Spleen (tissue), 11 donors: ENCODE results near the gene RBM38. TPM values are rescaled to one million over a fixed set of nuclear protein-coding genes. Genes with fewer than 3 reads are reported as not detected.
A peak's percentile ranks its signal among the peaks of the same experiment; 100 is the strongest.

Experiments
- DNase-seq: peaks from one replicate; pipeline ENCODE4 v3.0.0-alpha.2; 2020
- H3K27ac ChIP-seq, 8 donors: fragments of 200-600 bp; sonication (generic) in 7 of 8; 1 replicate in 4 of 8; 2 replicates in 4 of 8; pipeline versions ENCODE4 v1.5.0 to v1.8.0; 2016 to 2021; ENCODE audit warnings: inconsistent platforms in 4 of 8, mild to moderate bottlenecking in 4 of 8, moderate library complexity in 1 of 8
- H3K27me3 ChIP-seq, 7 donors: fragments of 200-600 bp; sonication (generic) in 6 of 7; replicated peaks in 1 of 7; 1 replicate in 4 of 7; 2 replicates in 3 of 7; pipeline versions ENCODE4 v1.5.0 to v1.8.0; 2016 to 2021; ENCODE audit warnings: inconsistent platforms in 3 of 7, mild to moderate bottlenecking in 1 of 7
- H3K36me3 ChIP-seq, 6 donors: fragments of 200-600 bp; sonication (generic) in 5 of 6; 1 replicate in 4 of 6; 2 replicates in 2 of 6; pipeline versions ENCODE4 v1.5.0 to v1.8.0; 2016 to 2021; ENCODE audit warnings: inconsistent platforms in 2 of 6
- H3K4me1 ChIP-seq, 6 donors: fragments of 200-600 bp; sonication (generic) in 5 of 6; 1 replicate in 3 of 6; 2 replicates in 3 of 6; pipeline versions ENCODE4 v1.5.0 to v1.8.0; 2016 to 2021; ENCODE audit warnings: inconsistent platforms in 3 of 6
- H3K4me3 ChIP-seq, 8 donors: fragments of 200-600 bp; sonication (generic) in 7 of 8; 1 replicate in 4 of 8; 2 replicates in 4 of 8; pipeline versions ENCODE4 v1.5.0 to v1.8.0; 2016 to 2021; ENCODE audit warnings: inconsistent platforms in 4 of 8, mild to moderate bottlenecking in 4 of 8, moderate library complexity in 2 of 8
- H3K9me3 ChIP-seq, 8 donors: fragments of 200-600 bp; sonication (generic) in 7 of 8; 1 replicate in 4 of 8; 2 replicates in 4 of 8; pipeline versions ENCODE4 v1.5.0 to v1.8.0; 2016 to 2021; ENCODE audit warnings: inconsistent platforms in 4 of 8
- POLR2A ChIP-seq, 3 donors: fragments of 450-650 bp; IDR thresholded peaks; one replicate each; pipeline ENCODE4 v1.5.1; 2017; ENCODE audit warnings: antibody characterized with exemption in 3 of 3, mild to moderate bottlenecking in 1 of 3
- POLR2AphosphoS5 ChIP-seq, 3 donors: sonication (generic); formaldehyde crosslinking; IDR thresholded peaks; one replicate each; pipeline ENCODE4 v1.5.1; 2017; ENCODE audit warnings: antibody characterized with exemption in 3 of 3
- WGBS, 5 donors: extraction: QIAGEN DNeasy Blood & Tissue Kit in 3 of 5; methylation state at CpG; one replicate each; pipeline versions ENCODE4 v1.1.5 to v1.1.7; 2013 to 2018; 5-methylcytosine and 5-hydroxymethylcytosine counted together
- intact Hi-C: fragments of 100-400 bp; cut with DNase I; formaldehyde crosslinking; loops from one replicate; pipeline ENCODE4 v1.15.0; 2023; ENCODE audit warnings: low total_unique reads
- polyA plus RNA-seq, 3 donors: library from polyadenylated mRNA; stranded (reverse); fragments of 200-250 nt; gene quantifications; one replicate each; pipeline ENCODE4 v1.2.1, GENCODE V29; 2013
- total RNA-seq, 7 donors: library from RNA; depleted of rRNA in 3 of 7; stranded (reverse); fragments of >200 nt in 3 of 7; fragmentation: NEBNext Ultra II Directional in 4 of 7; extraction: Animal tissue kit (Norgen Biotek cat#: 25700) in 4 of 7; gene quantifications; one replicate each; pipeline versions ENCODE4 v1.1.0 to v1.2.1, GENCODE V29; 2016 to 2021
- TF ChIP-seq, protein P1 (sequence below), 11 experiments: fragments of 200-600 bp in 7 of 11; fragments of 450-650 bp in 4 of 11; sonication (generic) in 4 of 11; IDR thresholded peaks in 8 of 11; conservative IDR thresholded peaks in 3 of 11; 1 replicate in 7 of 11; 2 replicates in 4 of 11; pipeline versions ENCODE4 v1.4.0 to v1.8.0; 2016 to 2021; ENCODE audit warnings: antibody characterized with exemption in 11 of 11, inconsistent platforms in 4 of 11, mild to moderate bottlenecking in 1 of 11
- donor health status: healthy with polysubstance abuse.
- donor health status: DM: no; HTN: no; CAD: no; lungs with moderate emphysema.
- donor health status: DM: no; HTN: no; CAD: no.
- donor health status: Bipolar disorder and iron deficiency.
- donor health status: healthy.
- donor health status: DM: no; HTN: no; CAD: no.
- donor health status: DM: yes; HTN: yes; CAD: no.

The RBM38 gene
- total and polyA plus RNA-seq, 10 donors, result 48.6 to 120 (median 65.8) TPM

DNA sequence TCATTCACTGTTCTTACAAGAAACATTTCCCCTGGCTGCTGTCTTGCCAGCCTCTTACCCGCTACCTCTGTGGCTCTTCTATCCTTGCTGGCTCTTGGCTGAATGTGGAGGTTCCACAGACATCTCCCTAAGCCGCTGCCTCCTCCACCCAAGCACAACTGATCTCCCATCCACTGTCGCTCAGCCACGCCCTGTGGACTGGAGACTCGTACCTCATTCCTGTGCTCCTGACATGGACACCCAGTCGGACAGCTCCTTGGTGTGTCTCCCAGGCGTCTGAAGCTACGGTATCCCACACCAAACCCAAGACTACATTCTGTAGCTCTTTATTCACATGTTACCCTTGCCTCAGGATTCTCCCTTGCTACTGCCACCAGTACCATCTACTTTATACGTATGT is 20.9 kb upstream of the RBM38 start:
- intact Hi-C loops, result no loop called here
- H3K9me3 ChIP-seq, result no peaks in the 10 kb centered on the region
- TF ChIP-seq POLR2A (IDR thresholded peaks at IDR 0.05), result no peak
- TF ChIP-seq, protein P1, sequence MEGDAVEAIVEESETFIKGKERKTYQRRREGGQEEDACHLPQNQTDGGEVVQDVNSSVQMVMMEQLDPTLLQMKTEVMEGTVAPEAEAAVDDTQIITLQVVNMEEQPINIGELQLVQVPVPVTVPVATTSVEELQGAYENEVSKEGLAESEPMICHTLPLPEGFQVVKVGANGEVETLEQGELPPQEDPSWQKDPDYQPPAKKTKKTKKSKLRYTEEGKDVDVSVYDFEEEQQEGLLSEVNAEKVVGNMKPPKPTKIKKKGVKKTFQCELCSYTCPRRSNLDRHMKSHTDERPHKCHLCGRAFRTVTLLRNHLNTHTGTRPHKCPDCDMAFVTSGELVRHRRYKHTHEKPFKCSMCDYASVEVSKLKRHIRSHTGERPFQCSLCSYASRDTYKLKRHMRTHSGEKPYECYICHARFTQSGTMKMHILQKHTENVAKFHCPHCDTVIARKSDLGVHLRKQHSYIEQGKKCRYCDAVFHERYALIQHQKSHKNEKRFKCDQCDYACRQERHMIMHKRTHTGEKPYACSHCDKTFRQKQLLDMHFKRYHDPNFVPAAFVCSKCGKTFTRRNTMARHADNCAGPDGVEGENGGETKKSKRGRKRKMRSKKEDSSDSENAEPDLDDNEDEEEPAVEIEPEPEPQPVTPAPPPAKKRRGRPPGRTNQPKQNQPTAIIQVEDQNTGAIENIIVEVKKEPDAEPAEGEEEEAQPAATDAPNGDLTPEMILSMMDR (IDR thresholded peaks at IDR 0.05 in 8 of 11, conservative IDR thresholded peaks at IDR 0.05 in 3 of 11), result no peak
- TF ChIP-seq POLR2AphosphoS5 (IDR thresholded peaks at IDR 0.05), result no peak
- no peak overlapping the region for H3K4me3 ChIP-seq
- H3K27me3 ChIP-seq, result no peaks in the 10 kb centered on the region
- DNase-seq, result no peak
- H3K4me1 ChIP-seq, result peaks cover 0 to 38% (median 19%) of the 10 kb centered on the region in 6 donors
- WGBS, 5 donors, result 94 to 100% (median 97%) methylated on average over 9 of the region's 9 CpGs
- H3K27ac ChIP-seq, result no peak overlapping the region
- H3K36me3 ChIP-seq, result peaks cover 0 to 100% (median 47%) of the 10 kb centered on the region in 6 donors

GRCh38 chr20:57371363-57371762 is 19.8 kb upstream of the RBM38 start:
- TF ChIP-seq POLR2A (IDR thresholded peaks at IDR 0.05) (no peak), POLR2AphosphoS5 (IDR thresholded peaks at IDR 0.05) (no peak)
- TF ChIP-seq, protein P1 (IDR thresholded peaks at IDR 0.05 in 8 of 11, conservative IDR thresholded peaks at IDR 0.05 in 3 of 11), result no peak
- no peak for DNase-seq
- Histone ChIP-seq H3K4me1 (peaks cover 3 to 48% (median 26%) of the 10 kb centered on the region in 6 donors), H3K36me3 (peaks cover 0 to 100% (median 43%) of the 10 kb centered on the region in 6 donors), H3K27me3 (no peaks in the 10 kb centered on the region), H3K9me3 (no peaks in the 10 kb centered on the region), H3K27ac (no peak overlapping the region), H3K4me3 (no peak overlapping the region)
- WGBS, 5 donors, result 90 to 95% (median 93%) methylated on average over 4 of the region's 4 CpGs
- intact Hi-C loops, result no loop called here

GRCh38 chr20:57372157-57372556 is 19.0 kb upstream of the RBM38 start:
- intact Hi-C loops, result no loop called here
- WGBS, 5 donors, result 75 to 79% (median 78%) methylated on average over 9 of the region's 9 CpGs
- no peak for DNase-seq
- TF ChIP-seq POLR2A (IDR thresholded peaks at IDR 0.05) (no peak), POLR2AphosphoS5 (IDR thresholded peaks at IDR 0.05) (peak in 2 of 3 donors; percentile 51 to 54)
- peaks cover 0 to 100% (median 40%) of the 10 kb centered on the region in 6 donors for H3K36me3 ChIP-seq
- H3K9me3 ChIP-seq, result no peaks in the 10 kb centered on the region
- no peak overlapping the region for H3K4me3 ChIP-seq
- H3K4me1 ChIP-seq, result peaks cover 3 to 56% (median 28%) of the 10 kb centered on the region in 6 donors
- peak overlapping the region in 5 of 8 donors; percentile 1 to 47 (median 10) for H3K27ac ChIP-seq
- no peaks in the 10 kb centered on the region for H3K27me3 ChIP-seq

- H3K27ac ChIP-seq, result peak overlapping the region in 4 of 8 donors; percentile 1 to 47 (median 20)
- H3K36me3 ChIP-seq, result peaks cover 0 to 100% (median 39%) of the 10 kb centered on the region in 6 donors
- H3K4me3 ChIP-seq, result no peak overlapping the region
- DNase-seq, result no peak
- intact Hi-C loops, result no loop called here
- WGBS, 5 donors, result 82 to 89% (median 84%) methylated on average over 21 to 25 of the region's 25 CpGs
- no peaks in the 10 kb centered on the region for H3K27me3 ChIP-seq
- no peaks in the 10 kb centered on the region for H3K9me3 ChIP-seq
- H3K4me1 ChIP-seq, result peaks cover 3 to 60% (median 28%) of the 10 kb centered on the region in 6 donors
- TF ChIP-seq POLR2A (IDR thresholded peaks at IDR 0.05) (no peak), POLR2AphosphoS5 (IDR thresholded peaks at IDR 0.05) (peak in 1 of 3 donors; percentile 58)
These were observed 18.4 kb upstream of the RBM38 start for GRCh38 chr20:57372581-57373350.

DNA sequence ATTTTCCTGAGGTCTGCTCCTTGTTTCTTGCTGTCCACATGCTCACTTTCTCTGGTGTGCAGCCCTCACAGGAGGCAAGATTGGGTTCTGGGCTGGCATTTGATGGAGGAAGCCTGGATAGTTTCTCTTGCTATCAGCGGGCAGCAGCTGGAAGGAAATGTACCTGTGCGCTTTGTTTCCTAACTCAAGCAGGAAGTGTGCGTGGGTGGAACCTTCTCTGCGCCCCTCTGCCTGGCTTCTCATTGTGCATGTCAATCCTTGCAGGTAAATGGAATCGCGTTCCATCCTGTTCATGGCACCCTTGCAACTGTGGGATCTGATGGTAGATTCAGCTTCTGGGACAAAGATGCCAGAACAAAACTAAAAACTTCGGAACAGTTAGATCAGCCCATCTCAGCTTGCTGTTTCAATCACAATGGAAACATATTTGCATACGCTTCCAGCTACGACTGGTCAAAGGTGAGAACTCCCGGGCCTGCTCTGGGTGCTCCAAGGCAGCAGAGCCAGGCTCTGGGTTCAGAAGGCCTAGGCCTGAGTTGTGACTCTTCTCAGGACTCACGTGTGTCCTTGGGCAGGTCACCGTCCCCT is 16.8 kb upstream of the RBM38 start:
- intact Hi-C loops, result no loop called here
- no peak for DNase-seq
- Histone ChIP-seq H3K27me3 (no peaks in the 10 kb centered on the region), H3K4me1 (peaks cover 3 to 58% (median 28%) of the 10 kb centered on the region in 6 donors), H3K4me3 (peak overlapping the region in 3 of 8 donors; percentile 24 to 53 (median 29)), H3K9me3 (no peaks in the 10 kb centered on the region), H3K36me3 (peaks cover 0 to 100% (median 34%) of the 10 kb centered on the region in 6 donors), H3K27ac (peak overlapping the region in 7 of 8 donors; percentile 52 to 91 (median 82))
- TF ChIP-seq, protein P1 (IDR thresholded peaks at IDR 0.05 in 8 of 11, conservative IDR thresholded peaks at IDR 0.05 in 3 of 11), result no peak
- TF ChIP-seq POLR2AphosphoS5 (IDR thresholded peaks at IDR 0.05) (no peak), POLR2A (IDR thresholded peaks at IDR 0.05) (no peak)
- 44 to 65% (median 59%) methylated on average over 10 to 12 of the region's 12 CpGs for WGBS, 5 donors
